GM23338 (cell line): Measurements from ENCODE around the gene ERO1B. TPM values are rescaled to one million over a fixed set of nuclear protein-coding genes. Genes with fewer than 3 reads are reported as not detected.

ENCODE experiments used
- ATAC-seq: fragments of 200-7000 bp; cut with Tn5 transposase; 3 replicates; pipeline ENCODE4 v1.9.1; 2020
- DNase-seq: peaks from one replicate; pipeline ENCODE4 v3.0.0-alpha.2; 2015; ENCODE audit warnings: low spot score
- H2AFZ ChIP-seq: fragments of 200-600 bp; sonication (generic); 2 replicates; pipeline ENCODE4 v1.8.0; 2016; ENCODE audit warnings: antibody characterized with exemption, mild to moderate bottlenecking, moderate library complexity
- H3F3A ChIP-seq: fragments of 200-600 bp; sonication (generic); replicated peaks from 2 replicates; pipeline ENCODE4 v1.8.0; 2017; ENCODE audit warnings: antibody characterized with exemption, mixed run types, low read depth
- H3K27ac ChIP-seq: fragments of 200-600 bp; sonication (generic); 2 replicates; pipeline ENCODE4 v1.6.1; 2016; ENCODE audit warnings: low read depth
- H3K27me3 ChIP-seq: fragments of 200-600 bp; sonication (generic); 2 replicates; pipeline ENCODE4 v1.8.0; 2016; ENCODE audit warnings: mild to moderate bottlenecking, mixed run types, moderate library complexity; ENCODE audit not compliant: insufficient read depth
- H3K36me3 ChIP-seq: fragments of 200-600 bp; sonication (generic); 2 replicates; pipeline ENCODE4 v1.8.0; 2016; ENCODE audit warnings: mild to moderate bottlenecking; ENCODE audit not compliant: insufficient read depth
- H3K4me1 ChIP-seq: fragments of 200-600 bp; sonication (generic); 2 replicates; pipeline ENCODE4 v1.8.0; 2016; ENCODE audit warnings: mild to moderate bottlenecking, moderate library complexity; ENCODE audit not compliant: insufficient read depth
- H3K4me2 ChIP-seq: fragments of 200-600 bp; sonication (generic); 2 replicates; pipeline ENCODE4 v1.7.1; 2017; ENCODE audit warnings: mixed run types
- H3K4me3 ChIP-seq: fragments of 200-600 bp; sonication (generic); 2 replicates; pipeline ENCODE4 v1.6.1; 2016; ENCODE audit warnings: mixed run types
- H3K79me2 ChIP-seq: fragments of 200-600 bp; sonication (generic); replicated peaks from 2 replicates; pipeline ENCODE4 v1.8.0; 2017; ENCODE audit warnings: mild to moderate bottlenecking; ENCODE audit not compliant: insufficient read depth
- H3K9me2 ChIP-seq: fragments of 200-600 bp; sonication (generic); 2 replicates; pipeline ENCODE4 v1.8.0; 2017; ENCODE audit not compliant: insufficient read depth
- H4K20me1 ChIP-seq: fragments of 200-600 bp; sonication (generic); replicated peaks from 2 replicates; pipeline ENCODE4 v1.8.0; 2017; ENCODE audit warnings: mild to moderate bottlenecking; ENCODE audit not compliant: insufficient read depth
- H3K27ac Mint-ChIP-seq: 2 replicates; pipeline ENCODE4 v1.8.0; 2020; ENCODE audit warnings: inconsistent platforms, mild to moderate bottlenecking, moderate library complexity, mixed read lengths
- H3K27me3 Mint-ChIP-seq: 3 replicates; pipeline ENCODE4 v1.8.0; 2022; ENCODE audit warnings: low read depth, mild to moderate bottlenecking, moderate library complexity, mixed read lengths, inconsistent platforms; ENCODE audit not compliant: insufficient read depth, poor library complexity
- H3K36me3 Mint-ChIP-seq: 3 replicates; pipeline ENCODE4 v1.8.0; 2021; ENCODE audit warnings: low read depth, mild to moderate bottlenecking, inconsistent platforms, moderate library complexity, mixed read lengths
- H3K4me1 Mint-ChIP-seq: 3 replicates; pipeline ENCODE4 v1.8.0; 2020; ENCODE audit warnings: mild to moderate bottlenecking, inconsistent platforms, mixed read lengths
- H3K4me3 Mint-ChIP-seq: 3 replicates; pipeline ENCODE4 v1.8.0; 2021; ENCODE audit warnings: moderate library complexity, mild to moderate bottlenecking, inconsistent platforms, mixed read lengths
- H3K9me3 Mint-ChIP-seq: 3 replicates; pipeline ENCODE4 v1.8.0; 2020; ENCODE audit warnings: moderate library complexity, mild to moderate bottlenecking, inconsistent platforms, mixed read lengths
- CREB1 ChIP-seq: fragments of 250-450 bp; sonication (Bioruptor Pico); IDR thresholded peaks from 2 replicates; pipeline ENCODE4 v1.5.0; 2020; ENCODE audit warnings: low read depth, mild to moderate bottlenecking, moderate library complexity
- EZH2 ChIP-seq: fragments of 200-600 bp; sonication (generic); IDR thresholded peaks from one replicate; pipeline ENCODE4 v1.8.0; 2017; ENCODE audit warnings: antibody characterized with exemption, mild to moderate bottlenecking, low read depth; ENCODE audit not compliant: unreplicated experiment
- EZH2phosphoT487 ChIP-seq: fragments of 200-600 bp; sonication (generic); IDR thresholded peaks from one replicate; pipeline ENCODE4 v1.8.1; 2018; ENCODE audit warnings: antibody characterized with exemption; ENCODE audit not compliant: unreplicated experiment
- JUNB ChIP-seq: IDR thresholded peaks from one replicate; pipeline ENCODE4 v1.6.1; 2016; ENCODE audit warnings: antibody characterized with exemption; ENCODE audit not compliant: unreplicated experiment
- NANOG ChIP-seq: IDR thresholded peaks from 2 replicates; pipeline ENCODE4 v1.6.1; 2016; ENCODE audit warnings: antibody characterized with exemption, borderline replicate concordance
- POLR2AphosphoS5 ChIP-seq: IDR thresholded peaks from 2 replicates; pipeline ENCODE4 v1.6.1; 2016; ENCODE audit warnings: antibody characterized with exemption, low read depth
- STAT1 ChIP-seq: IDR thresholded peaks from one replicate; pipeline ENCODE4 v1.6.1; 2016; ENCODE audit warnings: antibody characterized with exemption; ENCODE audit not compliant: unreplicated experiment
- ZNF331 ChIP-seq: fragments of 250-450 bp; sonication (Bioruptor Pico); IDR thresholded peaks from 2 replicates; pipeline ENCODE4 v1.5.0; 2020; ENCODE audit warnings: low read depth, mild to moderate bottlenecking, moderate library complexity
- polyA plus RNA-seq: library from polyadenylated mRNA; unstranded; fragments of >200 nt; fragmentation: Nextera tagmentation; extraction: Ambion mirVana; gene quantifications from 2 replicates; pipeline ENCODE4 v1.2.1, GENCODE V29; 2016
- total RNA-seq: library from RNA; depleted of rRNA; stranded (reverse); fragments of >200 nt; shearing (Covaris generic); gene quantifications from 2 replicates; pipeline ENCODE4 v1.2.3, GENCODE V29; 2014
- TF ChIP-seq, protein P1 (sequence below): fragments of 250-450 bp; sonication (Bioruptor Pico); IDR thresholded peaks from 2 replicates; pipeline ENCODE4 v1.5.0; 2020; ENCODE audit warnings: mild to moderate bottlenecking, moderate library complexity

Gene ERO1B
- total and polyA plus RNA-seq, 2 experiments from 2014 or later: 2.4 to 3.6 TPM

DNA sequence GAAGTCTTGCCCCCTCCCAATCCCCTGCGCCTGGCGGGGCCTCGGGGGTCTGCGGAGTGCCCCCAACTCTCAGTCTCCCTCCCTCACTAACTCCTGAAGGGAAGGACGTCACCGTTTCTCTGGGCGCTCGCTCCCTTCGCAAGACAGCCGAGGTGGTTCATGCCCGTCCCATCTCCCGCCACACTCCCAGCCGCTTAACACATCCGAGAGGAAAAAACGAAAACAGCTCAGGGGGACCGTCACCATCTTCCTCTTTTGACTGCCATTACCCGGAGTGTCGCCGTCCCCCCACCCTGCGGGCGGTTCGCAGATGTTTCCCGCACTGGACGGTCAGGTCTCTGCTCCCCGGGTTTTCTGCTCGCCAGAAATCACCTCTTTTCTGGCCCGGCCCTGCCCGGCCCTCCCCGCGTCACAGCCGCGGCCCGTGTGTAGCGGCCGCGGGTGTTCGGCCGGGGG, 532 bp downstream of the ERO1B start:
- peak overlapping the region; percentile 97 for H3K4me2 ChIP-seq
- no peaks in the 10 kb centered on the region for H3K79me2 ChIP-seq
- ATAC-seq: peak; percentile 39
- no peak overlapping the region for H3K27ac ChIP-seq
- TF ChIP-seq ZNF331 (CRISPR knock-in tag) (no peak), EZH2phosphoT487 (no peak), NANOG (no peak), CREB1 (CRISPR knock-in tag) (no peak), JUNB (no peak), STAT1 (no peak), POLR2AphosphoS5 (no peak), EZH2 (no peak)
- TF ChIP-seq, protein P1, sequence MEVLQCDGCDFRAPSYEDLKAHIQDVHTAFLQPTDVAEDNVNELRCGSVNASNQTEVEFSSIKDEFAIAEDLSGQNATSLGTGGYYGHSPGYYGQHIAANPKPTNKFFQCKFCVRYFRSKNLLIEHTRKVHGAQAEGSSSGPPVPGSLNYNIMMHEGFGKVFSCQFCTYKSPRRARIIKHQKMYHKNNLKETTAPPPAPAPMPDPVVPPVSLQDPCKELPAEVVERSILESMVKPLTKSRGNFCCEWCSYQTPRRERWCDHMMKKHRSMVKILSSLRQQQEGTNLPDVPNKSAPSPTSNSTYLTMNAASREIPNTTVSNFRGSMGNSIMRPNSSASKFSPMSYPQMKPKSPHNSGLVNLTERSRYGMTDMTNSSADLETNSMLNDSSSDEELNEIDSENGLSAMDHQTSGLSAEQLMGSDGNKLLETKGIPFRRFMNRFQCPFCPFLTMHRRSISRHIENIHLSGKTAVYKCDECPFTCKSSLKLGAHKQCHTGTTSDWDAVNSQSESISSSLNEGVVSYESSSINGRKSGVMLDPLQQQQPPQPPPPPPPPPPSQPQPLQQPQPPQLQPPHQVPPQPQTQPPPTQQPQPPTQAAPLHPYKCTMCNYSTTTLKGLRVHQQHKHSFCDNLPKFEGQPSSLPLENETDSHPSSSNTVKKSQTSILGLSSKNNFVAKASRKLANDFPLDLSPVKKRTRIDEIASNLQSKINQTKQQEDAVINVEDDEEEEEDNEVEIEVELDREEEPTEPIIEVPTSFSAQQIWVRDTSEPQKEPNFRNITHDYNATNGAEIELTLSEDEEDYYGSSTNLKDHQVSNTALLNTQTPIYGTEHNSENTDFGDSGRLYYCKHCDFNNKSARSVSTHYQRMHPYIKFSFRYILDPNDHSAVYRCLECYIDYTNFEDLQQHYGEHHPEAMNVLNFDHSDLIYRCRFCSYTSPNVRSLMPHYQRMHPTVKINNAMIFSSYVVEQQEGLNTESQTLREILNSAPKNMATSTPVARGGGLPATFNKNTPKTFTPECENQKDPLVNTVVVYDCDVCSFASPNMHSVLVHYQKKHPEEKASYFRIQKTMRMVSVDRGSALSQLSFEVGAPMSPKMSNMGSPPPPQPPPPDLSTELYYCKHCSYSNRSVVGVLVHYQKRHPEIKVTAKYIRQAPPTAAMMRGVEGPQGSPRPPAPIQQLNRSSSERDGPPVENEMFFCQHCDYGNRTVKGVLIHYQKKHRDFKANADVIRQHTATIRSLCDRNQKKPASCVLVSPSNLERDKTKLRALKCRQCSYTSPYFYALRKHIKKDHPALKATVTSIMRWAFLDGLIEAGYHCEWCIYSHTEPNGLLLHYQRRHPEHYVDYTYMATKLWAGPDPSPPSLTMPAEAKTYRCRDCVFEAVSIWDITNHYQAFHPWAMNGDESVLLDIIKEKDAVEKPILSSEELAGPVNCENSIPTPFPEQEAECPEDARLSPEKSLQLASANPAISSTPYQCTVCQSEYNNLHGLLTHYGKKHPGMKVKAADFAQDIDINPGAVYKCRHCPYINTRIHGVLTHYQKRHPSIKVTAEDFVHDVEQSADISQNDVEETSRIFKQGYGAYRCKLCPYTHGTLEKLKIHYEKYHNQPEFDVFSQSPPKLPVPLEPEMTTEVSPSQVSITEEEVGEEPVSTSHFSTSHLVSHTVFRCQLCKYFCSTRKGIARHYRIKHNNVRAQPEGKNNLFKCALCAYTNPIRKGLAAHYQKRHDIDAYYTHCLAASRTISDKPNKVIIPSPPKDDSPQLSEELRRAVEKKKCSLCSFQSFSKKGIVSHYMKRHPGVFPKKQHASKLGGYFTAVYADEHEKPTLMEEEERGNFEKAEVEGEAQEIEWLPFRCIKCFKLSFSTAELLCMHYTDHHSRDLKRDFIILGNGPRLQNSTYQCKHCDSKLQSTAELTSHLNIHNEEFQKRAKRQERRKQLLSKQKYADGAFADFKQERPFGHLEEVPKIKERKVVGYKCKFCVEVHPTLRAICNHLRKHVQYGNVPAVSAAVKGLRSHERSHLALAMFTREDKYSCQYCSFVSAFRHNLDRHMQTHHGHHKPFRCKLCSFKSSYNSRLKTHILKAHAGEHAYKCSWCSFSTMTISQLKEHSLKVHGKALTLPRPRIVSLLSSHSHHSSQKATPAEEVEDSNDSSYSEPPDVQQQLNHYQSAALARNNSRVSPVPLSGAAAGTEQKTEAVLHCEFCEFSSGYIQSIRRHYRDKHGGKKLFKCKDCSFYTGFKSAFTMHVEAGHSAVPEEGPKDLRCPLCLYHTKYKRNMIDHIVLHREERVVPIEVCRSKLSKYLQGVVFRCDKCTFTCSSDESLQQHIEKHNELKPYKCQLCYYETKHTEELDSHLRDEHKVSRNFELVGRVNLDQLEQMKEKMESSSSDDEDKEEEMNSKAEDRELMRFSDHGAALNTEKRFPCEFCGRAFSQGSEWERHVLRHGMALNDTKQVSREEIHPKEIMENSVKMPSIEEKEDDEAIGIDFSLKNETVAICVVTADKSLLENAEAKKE (CRISPR knock-in tag): no peak
- Mint-ChIP-seq H3K27me3 (peaks cover 14% of the 10 kb centered on the region), H3K4me1 (peaks cover 19% of the 10 kb centered on the region), H3K27ac (no peak overlapping the region), H3K4me3 (peak overlapping the region; percentile 86), H3K36me3 (no peaks in the 10 kb centered on the region), H3K9me3 (no peaks in the 10 kb centered on the region)
- H2AFZ ChIP-seq: peak overlapping the region; percentile 90
- H3K36me3 ChIP-seq: no peaks in the 10 kb centered on the region
- H3K4me3 ChIP-seq: peak overlapping the region; percentile 63
- H3K4me1 ChIP-seq: peaks cover 7% of the 10 kb centered on the region; the same call in 1 of the 2 replicates
- peaks cover 23% of the 10 kb centered on the region for H3K27me3 ChIP-seq
- DNase-seq: peak; percentile 50
- no peaks in the 10 kb centered on the region for H4K20me1 ChIP-seq
- H3F3A ChIP-seq: no peaks in the 10 kb centered on the region
- no peaks in the 10 kb centered on the region for H3K9me2 ChIP-seq
